Smooth muscle cell (in vitro differentiated cells): ENCODE results near the gene NFX1. TPM values are rescaled to one million over a fixed set of nuclear protein-coding genes. Genes with fewer than 3 reads are reported as not detected.

Source experiments
- DNase-seq: peaks from one replicate; lab custom pipeline; 2025; ENCODE audit not compliant: unreplicated experiment; lab: John Stamatoyannopoulos, UW
- H2AFZ ChIP-seq: fragments of 200-600 bp; sonication (generic); 2 replicates; pipeline ENCODE4 v1.6.0; 2016; ENCODE audit warnings: antibody characterized with exemption, low read depth, mild to moderate bottlenecking
- H3F3A ChIP-seq: fragments of 200-600 bp; sonication (generic); 2 replicates; pipeline ENCODE4 v1.6.0; 2017; ENCODE audit warnings: antibody characterized with exemption, low read depth
- H3K27ac ChIP-seq: fragments of 200-600 bp; sonication (generic); 2 replicates; pipeline ENCODE4 v1.5.1; 2016; ENCODE audit warnings: low read depth, mild to moderate bottlenecking
- H3K27me3 ChIP-seq: fragments of 200-600 bp; sonication (generic); 2 replicates; pipeline ENCODE4 v1.6.1; 2016; ENCODE audit warnings: low read depth, mild to moderate bottlenecking
- H3K36me3 ChIP-seq: fragments of 200-600 bp; sonication (generic); 2 replicates; pipeline ENCODE4 v1.5.1; 2016; ENCODE audit warnings: low read depth
- H3K4me1 ChIP-seq: fragments of 200-600 bp; sonication (generic); 2 replicates; pipeline ENCODE4 v1.5.1; 2016; ENCODE audit warnings: low read depth
- H3K4me2 ChIP-seq: fragments of 200-600 bp; sonication (generic); 2 replicates; pipeline ENCODE4 v1.6.0; 2016; ENCODE audit warnings: mild to moderate bottlenecking
- H3K4me3 ChIP-seq: fragments of 200-600 bp; sonication (generic); 2 replicates; pipeline ENCODE4 v1.5.1; 2016; ENCODE audit warnings: mild to moderate bottlenecking
- H3K79me2 ChIP-seq: fragments of 200-600 bp; sonication (generic); 2 replicates; pipeline ENCODE4 v1.6.0; 2016; ENCODE audit warnings: low read depth, mild to moderate bottlenecking
- H3K9ac ChIP-seq: fragments of 200-600 bp; sonication (generic); 2 replicates; pipeline ENCODE4 v1.6.0; 2016; ENCODE audit warnings: low read depth
- H3K9me3 ChIP-seq: fragments of 200-600 bp; sonication (generic); replicated peaks from 2 replicates; pipeline ENCODE4 v1.5.1; 2016; ENCODE audit warnings: low read depth
- H4K20me1 ChIP-seq: fragments of 200-600 bp; sonication (generic); 2 replicates; pipeline ENCODE4 v1.6.0; 2016; ENCODE audit warnings: low read depth
- WGBS: methylation state at CpG from one replicate; pipeline ENCODE4 v1.1.7; 2016; ENCODE audit warnings: low lambda C conversion rate; 5-methylcytosine and 5-hydroxymethylcytosine counted together
- polyA plus RNA-seq: library from polyadenylated mRNA; unstranded; fragments of >200 nt; fragmentation: Nextera tagmentation; extraction: Ambion mirVana; gene quantifications from 2 replicates; pipeline ENCODE4 v1.2.1, GENCODE V29; 2016
- total RNA-seq: library from RNA; depleted of rRNA; stranded (reverse); fragments of >200 nt; gene quantifications from 2 replicates; pipeline ENCODE4 v1.2.3, GENCODE V29; 2014
- TF ChIP-seq, protein P1 (sequence below): fragments of 200-600 bp; sonication (generic); IDR thresholded peaks from 2 replicates; pipeline ENCODE4 v1.5.1; 2017; ENCODE audit warnings: borderline replicate concordance, mild to moderate bottlenecking, antibody characterized with exemption; ENCODE audit not compliant: insufficient read depth, poor library complexity, severe bottlenecking

The NFX1 gene
- total and polyA plus RNA-seq, 2 experiments from 2014 or later: 19.3 to 22.8 TPM

DNA sequence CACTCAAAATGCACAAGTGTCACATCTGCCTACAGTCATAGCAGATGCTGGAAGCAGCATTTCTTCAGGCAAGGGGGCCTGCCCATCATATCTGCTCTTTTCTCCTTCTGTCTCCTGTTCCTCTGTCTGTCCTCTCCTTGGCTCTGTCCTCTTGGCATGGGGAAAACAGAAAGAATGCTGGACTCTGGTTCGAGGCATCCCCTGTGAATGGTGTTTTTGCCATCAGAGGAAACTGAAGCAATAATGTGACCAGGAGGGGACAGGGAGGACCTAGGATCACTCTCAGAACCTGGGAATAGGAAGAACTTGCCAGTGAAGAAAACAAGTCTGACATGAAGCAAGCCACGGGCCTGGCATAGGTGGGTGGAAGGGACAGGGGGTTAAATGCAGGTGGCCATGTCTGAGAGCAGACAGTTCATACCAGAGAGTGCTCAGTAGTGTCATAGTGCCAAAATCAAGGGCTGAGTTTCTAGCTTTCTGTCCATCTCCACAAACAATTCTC, 76.7 kb downstream of the NFX1 start:
- no peak for DNase-seq
- H2AFZ ChIP-seq: no peak overlapping the region
- TF ChIP-seq, protein P1, sequence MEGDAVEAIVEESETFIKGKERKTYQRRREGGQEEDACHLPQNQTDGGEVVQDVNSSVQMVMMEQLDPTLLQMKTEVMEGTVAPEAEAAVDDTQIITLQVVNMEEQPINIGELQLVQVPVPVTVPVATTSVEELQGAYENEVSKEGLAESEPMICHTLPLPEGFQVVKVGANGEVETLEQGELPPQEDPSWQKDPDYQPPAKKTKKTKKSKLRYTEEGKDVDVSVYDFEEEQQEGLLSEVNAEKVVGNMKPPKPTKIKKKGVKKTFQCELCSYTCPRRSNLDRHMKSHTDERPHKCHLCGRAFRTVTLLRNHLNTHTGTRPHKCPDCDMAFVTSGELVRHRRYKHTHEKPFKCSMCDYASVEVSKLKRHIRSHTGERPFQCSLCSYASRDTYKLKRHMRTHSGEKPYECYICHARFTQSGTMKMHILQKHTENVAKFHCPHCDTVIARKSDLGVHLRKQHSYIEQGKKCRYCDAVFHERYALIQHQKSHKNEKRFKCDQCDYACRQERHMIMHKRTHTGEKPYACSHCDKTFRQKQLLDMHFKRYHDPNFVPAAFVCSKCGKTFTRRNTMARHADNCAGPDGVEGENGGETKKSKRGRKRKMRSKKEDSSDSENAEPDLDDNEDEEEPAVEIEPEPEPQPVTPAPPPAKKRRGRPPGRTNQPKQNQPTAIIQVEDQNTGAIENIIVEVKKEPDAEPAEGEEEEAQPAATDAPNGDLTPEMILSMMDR: no peak
- no peaks in the 10 kb centered on the region for H3K4me1 ChIP-seq
- no peak overlapping the region for H3K27ac ChIP-seq
- H3K4me3 ChIP-seq: no peak overlapping the region
- H4K20me1 ChIP-seq: no peaks in the 10 kb centered on the region
- no peaks in the 10 kb centered on the region for H3K79me2 ChIP-seq
- H3F3A ChIP-seq: no peaks in the 10 kb centered on the region
- H3K36me3 ChIP-seq: peaks cover 12% of the 10 kb centered on the region
- no peak overlapping the region for H3K4me2 ChIP-seq
- WGBS: 98% methylated on average over 2 of the region's 2 CpGs
- no peaks in the 10 kb centered on the region for H3K9me3 ChIP-seq
- no peak overlapping the region for H3K9ac ChIP-seq
- no peaks in the 10 kb centered on the region for H3K27me3 ChIP-seq

DNA sequence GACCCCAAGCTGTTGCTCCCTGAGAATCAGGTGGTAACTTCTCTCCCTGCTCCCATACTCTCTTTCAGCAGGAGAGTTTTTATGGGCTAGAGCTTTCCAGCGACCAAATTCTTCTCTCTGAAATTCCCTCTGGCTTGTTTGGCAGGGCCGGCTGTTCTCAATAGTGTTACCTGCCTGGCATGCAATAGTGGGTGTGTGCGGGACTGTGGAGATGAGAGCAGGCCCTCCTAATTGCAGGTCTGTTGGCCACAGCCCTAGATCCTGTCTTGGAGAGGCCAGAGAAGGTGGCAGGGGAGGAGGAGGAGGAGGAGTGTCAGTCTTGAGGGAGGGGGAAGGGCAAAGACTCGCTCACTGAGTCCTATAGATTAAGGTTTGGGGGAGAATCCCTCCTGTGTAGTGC, 82.6 kb downstream of the NFX1 start:
- H3K4me3 ChIP-seq: no peak overlapping the region
- no peak for DNase-seq
- H3K4me2 ChIP-seq: no peak overlapping the region
- H3F3A ChIP-seq: peaks cover 5% of the 10 kb centered on the region
- H3K4me1 ChIP-seq: peaks cover 6% of the 10 kb centered on the region
- no peak overlapping the region for H2AFZ ChIP-seq
- H3K9me3 ChIP-seq: no peaks in the 10 kb centered on the region
- TF ChIP-seq, protein P1: no peak
- WGBS: 81% methylated on average over 4 of the region's 4 CpGs
- H3K27me3 ChIP-seq: no peaks in the 10 kb centered on the region
- H3K27ac ChIP-seq: no peak overlapping the region
- peaks cover 8% of the 10 kb centered on the region for H3K36me3 ChIP-seq
- no peak overlapping the region for H3K9ac ChIP-seq
- H3K79me2 ChIP-seq: no peaks in the 10 kb centered on the region
- H4K20me1 ChIP-seq: no peaks in the 10 kb centered on the region

DNA sequence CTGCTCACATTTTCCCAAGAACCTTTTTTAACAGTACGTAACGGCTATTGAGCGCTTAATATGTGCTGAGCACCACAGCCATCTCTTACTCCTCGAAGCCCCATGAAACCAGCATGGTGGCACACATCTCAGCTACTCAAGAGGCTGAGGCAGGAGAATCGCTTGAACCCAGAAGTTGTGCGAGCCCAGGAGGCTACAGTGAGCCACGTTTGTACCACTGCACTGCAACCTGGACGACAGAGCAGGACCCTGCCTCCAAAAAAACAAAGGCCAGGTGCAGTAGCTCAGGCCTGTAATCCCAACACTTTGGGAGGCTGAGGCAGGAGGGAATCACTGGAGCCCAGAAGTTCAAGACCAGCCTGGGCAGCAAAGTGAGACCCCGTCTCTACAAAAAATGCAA, 83.9 kb downstream of the NFX1 start:
- peaks cover 5% of the 10 kb centered on the region for H3F3A ChIP-seq
- no peak for DNase-seq
- peaks cover 8% of the 10 kb centered on the region for H3K36me3 ChIP-seq
- peaks cover 6% of the 10 kb centered on the region for H3K4me1 ChIP-seq
- no peak overlapping the region for H2AFZ ChIP-seq
- H3K27ac ChIP-seq: no peak overlapping the region
- no peaks in the 10 kb centered on the region for H3K79me2 ChIP-seq
- H4K20me1 ChIP-seq: no peaks in the 10 kb centered on the region
- no peak overlapping the region for H3K4me3 ChIP-seq
- H3K27me3 ChIP-seq: no peaks in the 10 kb centered on the region
- TF ChIP-seq, protein P1: no peak
- no peak overlapping the region for H3K4me2 ChIP-seq
- no peak overlapping the region for H3K9ac ChIP-seq
- no peaks in the 10 kb centered on the region for H3K9me3 ChIP-seq
- 87% methylated on average over 9 of the region's 9 CpGs for WGBS

DNA sequence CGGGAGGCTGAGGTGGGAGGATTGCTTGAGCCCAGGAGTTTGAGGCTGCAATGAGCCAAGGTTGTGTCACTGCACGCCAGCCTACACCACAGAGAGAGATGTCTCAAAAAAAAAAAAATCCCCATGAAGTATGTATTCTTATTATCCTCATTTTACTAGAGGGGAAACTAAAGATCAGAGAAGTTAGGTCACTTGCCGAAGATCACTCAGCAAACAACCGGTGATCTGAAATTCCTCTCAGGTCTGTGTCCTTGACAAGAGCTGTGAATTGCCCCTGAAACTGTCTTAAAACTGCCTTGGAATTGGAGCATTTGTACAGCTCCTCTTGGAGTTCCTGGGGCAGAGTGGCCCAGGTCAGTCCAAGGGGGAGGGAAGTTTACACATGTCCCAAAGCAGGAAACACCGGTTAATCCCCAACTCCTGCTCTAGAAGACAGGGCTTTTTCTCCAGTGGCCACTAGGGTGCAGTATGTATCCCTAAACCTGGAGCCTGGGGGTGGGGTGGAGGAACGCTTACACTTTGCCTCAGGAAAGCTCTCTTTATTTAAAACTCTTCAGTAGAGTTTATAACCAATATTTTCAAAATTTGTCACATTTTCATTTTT, 84.4 kb downstream of the NFX1 start:
- TF ChIP-seq, protein P1: peak; percentile 89
- peak overlapping the region; percentile 32 for H2AFZ ChIP-seq
- no peaks in the 10 kb centered on the region for H3K27me3 ChIP-seq
- H3K9me3 ChIP-seq: no peaks in the 10 kb centered on the region
- H3K9ac ChIP-seq: no peak overlapping the region
- H3K4me3 ChIP-seq: peak overlapping the region; percentile 20
- H3K27ac ChIP-seq: peak overlapping the region; percentile 55
- H3K79me2 ChIP-seq: no peaks in the 10 kb centered on the region
- H4K20me1 ChIP-seq: no peaks in the 10 kb centered on the region
- peaks cover 8% of the 10 kb centered on the region for H3K36me3 ChIP-seq
- no peak for DNase-seq
- peaks cover 6% of the 10 kb centered on the region for H3K4me1 ChIP-seq
- peaks cover 5% of the 10 kb centered on the region for H3F3A ChIP-seq
- 64% methylated on average over 6 of the region's 6 CpGs for WGBS
- H3K4me2 ChIP-seq: peak overlapping the region; percentile 78
